ENCODE results near the gene ARHGAP10. TPM values are rescaled to one million over a fixed set of nuclear protein-coding genes. Genes with fewer than 3 reads are reported as not detected.

The ARHGAP10 gene
- total RNA-seq, 1 donor from 2014 or later, result 28.0 TPM

- H3K4me3 Mint-ChIP-seq (ENCODE audit: unreplicated experiment), result no peak overlapping the region
- FAIRE-seq, result peak; percentile 94
- H3K4me2 ChIP-seq (ENCODE audit: low read length), result peak overlapping the region; percentile 23
Observed at GRCh38 chr4:147714575-147715401, 17.1 kb upstream of the ARHGAP10 start.

GRCh38 chr4:147717878-147718277 lies 14.0 kb upstream of the ARHGAP10 start:
- H4K20me1 ChIP-seq (ENCODE audit: insufficient read depth, low read length), result no peaks in the 10 kb centered on the region
- H3K36me3 ChIP-seq (ENCODE audit: insufficient read depth, low read length), result no peaks in the 10 kb centered on the region
- Mint-ChIP-seq H3K9me3 (ENCODE audit: unreplicated experiment) (no peaks in the 10 kb centered on the region), H3K27ac (ENCODE audit: unreplicated experiment) (no peak overlapping the region), H3K4me3 (ENCODE audit: unreplicated experiment) (no peak overlapping the region), H3K27me3 (ENCODE audit: low read depth, unreplicated experiment) (peaks cover 2% of the 10 kb centered on the region), H3K4me1 (ENCODE audit: low read depth, unreplicated experiment) (peaks cover 13% of the 10 kb centered on the region), H3K36me3 (ENCODE audit: low read depth, unreplicated experiment) (no peaks in the 10 kb centered on the region)
- DNase-seq (ENCODE audit: low read depth), result no peak
- H3K9ac ChIP-seq (ENCODE audit: low read length), result no peak overlapping the region
- no peaks in the 10 kb centered on the region for H3K27me3 ChIP-seq (ENCODE audit: insufficient read depth, low read length)
- FAIRE-seq, result no peak
- no peaks in the 10 kb centered on the region for H3K79me2 ChIP-seq (ENCODE audit: insufficient read depth, low read length)
- no peak overlapping the region for H2AFZ ChIP-seq (ENCODE audit: low read depth, low read length)
- no peak overlapping the region for H3K4me3 ChIP-seq (ENCODE audit: insufficient read depth, low read depth, low read length)
- no peaks in the 10 kb centered on the region for H3K9me3 ChIP-seq (ENCODE audit: insufficient read depth, low read depth, low read length)
- TF ChIP-seq CTCF (IDR thresholded peaks at IDR 0.05; ENCODE audit: insufficient read depth, low read depth, low read length) (no peak), EZH2 (IDR thresholded peaks at IDR 0.05; ENCODE audit: insufficient read depth, low read length) (no peak)
- no peak overlapping the region for H3K4me2 ChIP-seq (ENCODE audit: low read length)
- H3K4me1 ChIP-seq (ENCODE audit: insufficient read depth, low read length), result peaks cover 3% of the 10 kb centered on the region
- no peak overlapping the region for H3K27ac ChIP-seq (ENCODE audit: low read depth, low read length)

More at GRCh38 chr4:147714575-147715401, 17.1 kb upstream of the ARHGAP10 start:
- H3K4me1 ChIP-seq (ENCODE audit: insufficient read depth, low read length), result peaks cover 3% of the 10 kb centered on the region
- H2AFZ ChIP-seq (ENCODE audit: low read depth, low read length), result no peak overlapping the region
- H4K20me1 ChIP-seq (ENCODE audit: insufficient read depth, low read length), result no peaks in the 10 kb centered on the region
- Mint-ChIP-seq H3K36me3 (ENCODE audit: low read depth, unreplicated experiment) (no peaks in the 10 kb centered on the region), H3K27ac (ENCODE audit: unreplicated experiment) (peak overlapping the region; percentile 86), H3K9me3 (ENCODE audit: unreplicated experiment) (no peaks in the 10 kb centered on the region), H3K27me3 (ENCODE audit: low read depth, unreplicated experiment) (no peaks in the 10 kb centered on the region), H3K4me1 (ENCODE audit: low read depth, unreplicated experiment) (peaks cover 13% of the 10 kb centered on the region)
- H3K79me2 ChIP-seq (ENCODE audit: insufficient read depth, low read length), result no peaks in the 10 kb centered on the region
- peak overlapping the region; percentile 54 for H3K27ac ChIP-seq (ENCODE audit: low read depth, low read length)
- H3K9me3 ChIP-seq (ENCODE audit: insufficient read depth, low read depth, low read length), result no peaks in the 10 kb centered on the region
- no peak for TF ChIP-seq EZH2 (IDR thresholded peaks at IDR 0.05; ENCODE audit: insufficient read depth, low read length)
- TF ChIP-seq CTCF (IDR thresholded peaks at IDR 0.05; ENCODE audit: insufficient read depth, low read depth, low read length), result no peak
- DNase-seq (ENCODE audit: low read depth), result peak; percentile 91
- no peak overlapping the region for H3K4me3 ChIP-seq (ENCODE audit: insufficient read depth, low read depth, low read length)
- H3K36me3 ChIP-seq (ENCODE audit: insufficient read depth, low read length), result no peaks in the 10 kb centered on the region
- H3K27me3 ChIP-seq (ENCODE audit: insufficient read depth, low read length), result no peaks in the 10 kb centered on the region
- H3K9ac ChIP-seq (ENCODE audit: low read length), result no peak overlapping the region

- Mint-ChIP-seq H3K4me3 (ENCODE audit: unreplicated experiment) (no peak overlapping the region), H3K27ac (ENCODE audit: unreplicated experiment) (no peak overlapping the region), H3K4me1 (ENCODE audit: low read depth, unreplicated experiment) (no peaks in the 10 kb centered on the region), H3K27me3 (ENCODE audit: low read depth, unreplicated experiment) (peaks cover 9% of the 10 kb centered on the region), H3K36me3 (ENCODE audit: low read depth, unreplicated experiment) (no peaks in the 10 kb centered on the region), H3K9me3 (ENCODE audit: unreplicated experiment) (no peaks in the 10 kb centered on the region)
- Histone ChIP-seq H4K20me1 (ENCODE audit: insufficient read depth, low read length) (no peaks in the 10 kb centered on the region), H3K79me2 (ENCODE audit: insufficient read depth, low read length) (no peaks in the 10 kb centered on the region), H3K27me3 (ENCODE audit: insufficient read depth, low read length) (no peaks in the 10 kb centered on the region), H2AFZ (ENCODE audit: low read depth, low read length) (no peak overlapping the region), H3K4me3 (ENCODE audit: insufficient read depth, low read depth, low read length) (no peak overlapping the region), H3K4me2 (ENCODE audit: low read length) (no peak overlapping the region), H3K4me1 (ENCODE audit: insufficient read depth, low read length) (no peaks in the 10 kb centered on the region), H3K9ac (ENCODE audit: low read length) (no peak overlapping the region), H3K36me3 (ENCODE audit: insufficient read depth, low read length) (no peaks in the 10 kb centered on the region), H3K9me3 (ENCODE audit: insufficient read depth, low read depth, low read length) (no peaks in the 10 kb centered on the region), H3K27ac (ENCODE audit: low read depth, low read length) (no peak overlapping the region)
- TF ChIP-seq EZH2 (IDR thresholded peaks at IDR 0.05; ENCODE audit: insufficient read depth, low read length) (no peak), CTCF (IDR thresholded peaks at IDR 0.05; ENCODE audit: insufficient read depth, low read depth, low read length) (no peak)
- FAIRE-seq, result no peak
- no peak for DNase-seq (ENCODE audit: low read depth)
Observed at GRCh38 chr4:147723326-147723725, 8.6 kb upstream of the ARHGAP10 start.

All from astrocyte (in vitro differentiated cells and primary cell).